WTC11 (cell line): ENCODE results near the gene NRXN3.

ENCODE experiments used
- JAZF1 ChIP-seq: fragments of 250-450 bp; sonication (Bioruptor Pico); IDR thresholded peaks from 2 replicates; pipeline ENCODE4 v1.9.0; 2021; ENCODE audit warnings: moderate library complexity, mild to moderate bottlenecking, inconsistent platforms
- JUN ChIP-seq: sonication (generic); formaldehyde crosslinking; IDR thresholded peaks from 2 replicates; pipeline ENCODE4 v1.8.0; 2023; ENCODE audit warnings: mild to moderate bottlenecking, missing genetic modification reagents
- NFATC4 ChIP-seq: fragments of 250-450 bp; sonication (Bioruptor Pico); IDR thresholded peaks from 2 replicates; pipeline ENCODE4 v1.9.0; 2021; ENCODE audit warnings: mild to moderate bottlenecking
- NFE2L1 ChIP-seq: sonication (generic); formaldehyde crosslinking; IDR thresholded peaks from 2 replicates; pipeline ENCODE4 v1.8.1; 2023; ENCODE audit warnings: missing genetic modification reagents
- NFYB ChIP-seq: sonication (generic); formaldehyde crosslinking; conservative IDR thresholded peaks from 2 replicates; pipeline ENCODE4 v1.8.0; 2022; ENCODE audit warnings: low read depth, missing genetic modification reagents
- ZBTB21 ChIP-seq: sonication (generic); formaldehyde crosslinking; IDR thresholded peaks from 2 replicates; pipeline ENCODE4 v1.8.1; 2023; ENCODE audit warnings: mild to moderate bottlenecking, missing genetic modification reagents, borderline replicate concordance
- TF ChIP-seq, protein P1 (sequence below): sonication (generic); formaldehyde crosslinking; IDR thresholded peaks from 2 replicates; pipeline ENCODE4 v1.8.0; 2022; ENCODE audit warnings: mild to moderate bottlenecking, missing genetic modification reagents
- TF ChIP-seq, protein P2 (sequence below): fragments of 200-600 bp; IDR thresholded peaks from 2 replicates; pipeline ENCODE4 v1.8.0; 2022; ENCODE audit warnings: antibody characterized with exemption
- TF ChIP-seq, protein P3 (sequence below): sonication (generic); formaldehyde crosslinking; conservative IDR thresholded peaks from 2 replicates; pipeline ENCODE4 v1.8.1; 2022; ENCODE audit warnings: mild to moderate bottlenecking, missing genetic modification reagents
- TF ChIP-seq, protein P4 (sequence below): sonication (generic); formaldehyde crosslinking; IDR thresholded peaks from 2 replicates; pipeline ENCODE4 v1.8.1; 2023; ENCODE audit warnings: mild to moderate bottlenecking, missing genetic modification reagents, borderline replicate concordance

DNA sequence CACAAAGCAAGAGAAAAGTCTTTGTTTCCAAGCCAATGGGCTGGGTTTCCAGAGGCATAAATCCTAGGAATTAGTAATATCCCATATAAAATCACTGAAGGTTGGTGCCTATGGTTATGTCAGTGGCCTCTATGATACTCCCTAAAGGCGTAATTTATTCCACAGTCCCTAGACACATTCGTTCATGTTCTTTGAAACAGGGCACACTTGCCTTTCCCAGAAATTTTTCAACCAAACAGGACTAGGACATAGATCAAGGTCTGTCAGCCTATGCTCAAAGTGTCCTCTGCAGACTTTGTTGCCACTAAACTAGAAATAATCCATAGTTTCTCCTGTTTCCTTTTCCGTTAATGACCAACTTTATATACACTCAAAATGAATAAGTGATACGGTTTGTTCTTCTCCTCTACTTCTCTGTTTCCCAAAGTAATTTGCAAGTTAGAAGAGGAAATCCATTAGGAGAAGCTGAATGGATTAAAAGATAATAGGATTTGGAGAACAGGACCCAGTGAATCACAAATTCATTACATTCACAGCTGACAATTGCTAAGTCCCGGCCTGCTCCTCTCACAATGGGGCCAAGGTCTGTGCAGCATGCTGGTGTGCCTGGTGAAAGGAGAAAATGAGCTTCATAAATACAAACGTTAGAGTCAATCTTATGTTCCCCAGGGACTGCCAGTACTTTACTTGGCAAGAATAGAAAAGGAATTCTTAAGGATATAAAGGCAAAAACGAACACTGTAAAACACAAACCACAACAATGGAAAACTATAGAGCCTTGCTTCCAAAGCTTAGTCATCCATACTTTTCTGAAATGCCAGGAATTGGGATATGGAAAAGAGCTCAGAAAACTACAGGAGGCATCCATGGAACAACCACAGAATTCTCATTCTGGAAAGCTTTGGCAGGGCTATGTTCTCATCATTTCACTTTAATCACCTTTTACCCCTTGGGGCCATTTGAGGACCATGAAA lies 966.2 kb downstream of the NRXN3 start:
- no peak for TF ChIP-seq NFATC4
- no peak for TF ChIP-seq JAZF1 (CRISPR knock-in tag)
- TF ChIP-seq NFE2L1: no peak
- TF ChIP-seq, protein P1, sequence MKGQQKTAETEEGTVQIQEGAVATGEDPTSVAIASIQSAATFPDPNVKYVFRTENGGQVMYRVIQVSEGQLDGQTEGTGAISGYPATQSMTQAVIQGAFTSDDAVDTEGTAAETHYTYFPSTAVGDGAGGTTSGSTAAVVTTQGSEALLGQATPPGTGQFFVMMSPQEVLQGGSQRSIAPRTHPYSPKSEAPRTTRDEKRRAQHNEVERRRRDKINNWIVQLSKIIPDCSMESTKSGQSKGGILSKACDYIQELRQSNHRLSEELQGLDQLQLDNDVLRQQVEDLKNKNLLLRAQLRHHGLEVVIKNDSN (CRISPR knock-in tag): no peak
- TF ChIP-seq, protein P2, sequence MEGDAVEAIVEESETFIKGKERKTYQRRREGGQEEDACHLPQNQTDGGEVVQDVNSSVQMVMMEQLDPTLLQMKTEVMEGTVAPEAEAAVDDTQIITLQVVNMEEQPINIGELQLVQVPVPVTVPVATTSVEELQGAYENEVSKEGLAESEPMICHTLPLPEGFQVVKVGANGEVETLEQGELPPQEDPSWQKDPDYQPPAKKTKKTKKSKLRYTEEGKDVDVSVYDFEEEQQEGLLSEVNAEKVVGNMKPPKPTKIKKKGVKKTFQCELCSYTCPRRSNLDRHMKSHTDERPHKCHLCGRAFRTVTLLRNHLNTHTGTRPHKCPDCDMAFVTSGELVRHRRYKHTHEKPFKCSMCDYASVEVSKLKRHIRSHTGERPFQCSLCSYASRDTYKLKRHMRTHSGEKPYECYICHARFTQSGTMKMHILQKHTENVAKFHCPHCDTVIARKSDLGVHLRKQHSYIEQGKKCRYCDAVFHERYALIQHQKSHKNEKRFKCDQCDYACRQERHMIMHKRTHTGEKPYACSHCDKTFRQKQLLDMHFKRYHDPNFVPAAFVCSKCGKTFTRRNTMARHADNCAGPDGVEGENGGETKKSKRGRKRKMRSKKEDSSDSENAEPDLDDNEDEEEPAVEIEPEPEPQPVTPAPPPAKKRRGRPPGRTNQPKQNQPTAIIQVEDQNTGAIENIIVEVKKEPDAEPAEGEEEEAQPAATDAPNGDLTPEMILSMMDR: no peak
- TF ChIP-seq ZBTB21 (CRISPR knock-in tag): no peak
- TF ChIP-seq, protein P3, sequence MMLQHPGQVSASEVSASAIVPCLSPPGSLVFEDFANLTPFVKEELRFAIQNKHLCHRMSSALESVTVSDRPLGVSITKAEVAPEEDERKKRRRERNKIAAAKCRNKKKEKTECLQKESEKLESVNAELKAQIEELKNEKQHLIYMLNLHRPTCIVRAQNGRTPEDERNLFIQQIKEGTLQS: no peak
- TF ChIP-seq NFYB: no peak
- TF ChIP-seq, protein P4, sequence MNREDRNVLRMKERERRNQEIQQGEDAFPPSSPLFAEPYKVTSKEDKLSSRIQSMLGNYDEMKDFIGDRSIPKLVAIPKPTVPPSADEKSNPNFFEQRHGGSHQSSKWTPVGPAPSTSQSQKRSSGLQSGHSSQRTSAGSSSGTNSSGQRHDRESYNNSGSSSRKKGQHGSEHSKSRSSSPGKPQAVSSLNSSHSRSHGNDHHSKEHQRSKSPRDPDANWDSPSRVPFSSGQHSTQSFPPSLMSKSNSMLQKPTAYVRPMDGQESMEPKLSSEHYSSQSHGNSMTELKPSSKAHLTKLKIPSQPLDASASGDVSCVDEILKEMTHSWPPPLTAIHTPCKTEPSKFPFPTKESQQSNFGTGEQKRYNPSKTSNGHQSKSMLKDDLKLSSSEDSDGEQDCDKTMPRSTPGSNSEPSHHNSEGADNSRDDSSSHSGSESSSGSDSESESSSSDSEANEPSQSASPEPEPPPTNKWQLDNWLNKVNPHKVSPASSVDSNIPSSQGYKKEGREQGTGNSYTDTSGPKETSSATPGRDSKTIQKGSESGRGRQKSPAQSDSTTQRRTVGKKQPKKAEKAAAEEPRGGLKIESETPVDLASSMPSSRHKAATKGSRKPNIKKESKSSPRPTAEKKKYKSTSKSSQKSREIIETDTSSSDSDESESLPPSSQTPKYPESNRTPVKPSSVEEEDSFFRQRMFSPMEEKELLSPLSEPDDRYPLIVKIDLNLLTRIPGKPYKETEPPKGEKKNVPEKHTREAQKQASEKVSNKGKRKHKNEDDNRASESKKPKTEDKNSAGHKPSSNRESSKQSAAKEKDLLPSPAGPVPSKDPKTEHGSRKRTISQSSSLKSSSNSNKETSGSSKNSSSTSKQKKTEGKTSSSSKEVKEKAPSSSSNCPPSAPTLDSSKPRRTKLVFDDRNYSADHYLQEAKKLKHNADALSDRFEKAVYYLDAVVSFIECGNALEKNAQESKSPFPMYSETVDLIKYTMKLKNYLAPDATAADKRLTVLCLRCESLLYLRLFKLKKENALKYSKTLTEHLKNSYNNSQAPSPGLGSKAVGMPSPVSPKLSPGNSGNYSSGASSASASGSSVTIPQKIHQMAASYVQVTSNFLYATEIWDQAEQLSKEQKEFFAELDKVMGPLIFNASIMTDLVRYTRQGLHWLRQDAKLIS (CRISPR knock-in tag): no peak
- no peak for TF ChIP-seq JUN (CRISPR knock-in tag)
